Measurements from ENCODE around the gene CYP2U1.
"Not testable (repeated sequence)": the region's sequence is repeated elsewhere in the genome, so short reads cannot be mapped to it uniquely, and the experiment has no call there.

Gene CYP2U1

DNA sequence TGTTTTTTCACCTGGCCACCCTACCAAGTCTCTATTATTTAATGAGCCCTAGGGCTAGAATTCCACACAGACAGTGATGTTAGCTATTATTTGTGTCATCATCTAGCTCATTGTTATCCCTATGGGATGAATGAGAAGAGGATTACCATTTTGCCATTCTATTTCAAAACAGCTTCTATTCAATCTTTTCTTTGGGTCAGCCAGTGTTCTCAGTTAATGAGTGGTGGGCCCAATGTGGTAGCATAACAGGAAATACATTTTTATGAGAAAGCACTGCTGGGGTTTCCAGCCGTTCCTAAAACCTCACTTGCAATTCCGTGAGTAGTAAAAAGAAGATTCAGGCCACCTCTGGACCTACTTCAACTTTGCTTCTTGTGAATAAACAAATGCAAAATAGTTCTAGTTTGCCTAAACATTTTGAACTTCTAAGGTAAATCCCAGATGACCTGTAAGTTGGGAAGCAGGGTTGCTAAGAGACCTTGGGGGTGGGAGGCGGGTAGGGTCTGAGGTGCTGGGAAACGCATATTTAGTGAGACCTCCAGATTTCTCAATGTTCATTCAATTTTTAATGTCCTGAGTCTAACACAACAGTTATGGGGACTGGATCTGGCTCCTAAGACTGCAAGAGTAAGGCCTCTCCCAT is 24.8 kb upstream of the CYP2U1 start:
- TF ChIP-seq, protein P1, sequence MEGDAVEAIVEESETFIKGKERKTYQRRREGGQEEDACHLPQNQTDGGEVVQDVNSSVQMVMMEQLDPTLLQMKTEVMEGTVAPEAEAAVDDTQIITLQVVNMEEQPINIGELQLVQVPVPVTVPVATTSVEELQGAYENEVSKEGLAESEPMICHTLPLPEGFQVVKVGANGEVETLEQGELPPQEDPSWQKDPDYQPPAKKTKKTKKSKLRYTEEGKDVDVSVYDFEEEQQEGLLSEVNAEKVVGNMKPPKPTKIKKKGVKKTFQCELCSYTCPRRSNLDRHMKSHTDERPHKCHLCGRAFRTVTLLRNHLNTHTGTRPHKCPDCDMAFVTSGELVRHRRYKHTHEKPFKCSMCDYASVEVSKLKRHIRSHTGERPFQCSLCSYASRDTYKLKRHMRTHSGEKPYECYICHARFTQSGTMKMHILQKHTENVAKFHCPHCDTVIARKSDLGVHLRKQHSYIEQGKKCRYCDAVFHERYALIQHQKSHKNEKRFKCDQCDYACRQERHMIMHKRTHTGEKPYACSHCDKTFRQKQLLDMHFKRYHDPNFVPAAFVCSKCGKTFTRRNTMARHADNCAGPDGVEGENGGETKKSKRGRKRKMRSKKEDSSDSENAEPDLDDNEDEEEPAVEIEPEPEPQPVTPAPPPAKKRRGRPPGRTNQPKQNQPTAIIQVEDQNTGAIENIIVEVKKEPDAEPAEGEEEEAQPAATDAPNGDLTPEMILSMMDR (conservative IDR thresholded peaks at IDR 0.05) = no peak
- no peak overlapping the region for H3K27ac ChIP-seq

DNA sequence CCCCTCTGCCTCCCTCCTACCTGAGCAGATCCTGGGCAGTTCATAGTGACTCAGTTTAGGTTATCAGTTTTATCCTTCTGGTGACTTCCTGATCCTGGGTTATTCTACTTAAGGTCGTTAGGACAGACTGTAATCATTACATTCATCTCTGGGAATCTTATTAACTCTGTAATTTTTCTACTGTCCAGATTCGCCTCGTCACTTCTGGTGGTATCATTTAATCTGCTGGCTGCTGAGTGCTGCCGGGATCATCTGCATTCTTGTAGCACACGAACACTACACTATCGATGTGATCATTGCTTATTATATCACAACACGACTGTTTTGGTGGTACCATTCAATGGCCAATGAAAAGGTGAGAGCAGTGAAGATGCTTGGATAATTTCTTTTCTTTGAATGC is 23.0 kb upstream of the CYP2U1 start:
- TF ChIP-seq, protein P1 (conservative IDR thresholded peaks at IDR 0.05) = no peak
- no peak overlapping the region for H3K27ac ChIP-seq

DNA sequence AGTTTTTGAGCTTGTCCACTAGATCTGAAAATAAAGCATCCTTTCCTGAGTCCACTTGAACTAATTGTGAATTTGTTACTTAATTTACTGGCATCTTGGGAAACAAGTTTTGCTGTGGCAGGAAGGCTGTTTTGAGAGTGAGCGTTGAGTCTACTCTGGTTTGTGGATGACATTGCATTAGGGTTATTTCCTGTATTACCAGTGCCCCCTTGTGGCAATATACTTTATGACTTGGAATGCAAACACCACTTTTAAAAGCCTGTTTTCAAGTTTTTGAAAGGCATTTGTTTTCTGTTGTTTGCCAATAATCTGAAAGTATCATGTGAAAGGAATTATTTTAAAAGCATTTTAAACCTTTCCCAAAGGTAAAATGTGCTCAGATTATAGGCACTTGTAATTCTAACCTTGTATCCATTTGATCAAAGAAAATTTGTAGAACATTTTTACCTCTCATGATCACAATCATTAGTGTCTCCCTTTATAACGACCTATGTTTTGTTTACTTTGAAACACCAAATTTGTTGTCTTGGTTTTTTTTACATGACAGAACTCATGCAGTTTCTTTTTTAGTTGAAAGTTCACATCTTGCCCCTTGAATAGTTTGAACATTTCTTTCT is 18.0 kb upstream of the CYP2U1 start:
- no peak overlapping the region; the same call in 1 of the 2 replicates for H3K27ac ChIP-seq
- TF ChIP-seq, protein P1 (conservative IDR thresholded peaks at IDR 0.05) = peak; percentile 83

DNA sequence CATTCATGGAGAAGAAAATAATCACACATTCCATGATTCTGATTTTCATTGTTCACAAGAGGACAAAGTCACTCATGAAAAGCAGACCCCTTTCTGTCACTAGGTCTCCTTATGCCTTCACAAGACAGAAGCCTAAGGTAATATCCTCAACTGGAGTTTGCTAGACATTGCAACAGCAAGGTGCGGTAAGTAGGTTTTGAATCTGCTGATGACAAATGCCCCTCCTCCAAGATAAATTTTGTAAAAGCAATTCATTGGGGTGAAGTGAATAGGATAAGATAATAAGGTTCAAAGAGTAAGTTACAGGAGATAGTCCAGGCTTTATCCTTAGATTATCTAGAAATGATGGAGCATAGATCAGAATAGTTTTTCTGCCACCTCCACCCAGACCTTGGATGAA is 16.1 kb upstream of the CYP2U1 start:
- no peak overlapping the region for H3K27ac ChIP-seq
- TF ChIP-seq, protein P1 (conservative IDR thresholded peaks at IDR 0.05) = no peak

DNA sequence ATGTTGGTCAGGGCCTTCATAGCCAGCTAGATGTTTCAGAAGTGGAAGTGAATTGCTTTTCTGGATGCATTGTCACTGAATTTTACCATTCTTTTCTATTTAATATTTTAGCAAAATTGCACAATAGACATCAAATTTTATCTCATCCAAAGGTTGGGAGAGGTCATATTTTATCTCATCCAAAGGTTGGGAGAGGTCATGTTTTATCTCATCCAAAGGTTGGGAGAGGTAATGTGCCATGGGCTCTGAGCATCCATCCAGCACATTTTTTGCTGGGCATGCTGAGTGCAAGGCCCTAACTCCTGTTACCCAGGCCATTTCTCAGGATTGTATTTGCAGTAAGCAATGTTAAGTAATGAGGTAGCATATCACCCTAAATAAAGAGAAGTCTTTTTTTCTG is 14.7 kb upstream of the CYP2U1 start:
- H3K27ac ChIP-seq = no peak overlapping the region
- TF ChIP-seq, protein P1 (conservative IDR thresholded peaks at IDR 0.05) = no peak

DNA sequence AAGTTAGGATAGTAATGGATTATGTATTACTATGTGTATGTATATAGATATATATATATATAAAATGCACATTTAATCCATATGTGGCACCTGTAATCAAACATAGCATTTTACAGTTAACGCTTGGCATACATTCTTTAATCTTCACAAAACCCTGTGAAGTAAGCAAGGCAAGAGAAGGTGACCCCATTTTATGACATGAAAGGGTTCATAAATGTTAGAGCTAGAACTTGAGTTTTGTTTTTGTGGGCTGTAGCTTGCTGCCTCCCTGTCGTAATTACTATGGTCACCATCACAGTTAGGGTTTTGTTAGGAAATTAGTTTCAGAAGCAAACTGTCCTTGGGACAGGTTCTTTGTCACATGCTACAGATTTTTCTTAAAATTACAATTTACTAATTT is 13.8 kb upstream of the CYP2U1 start:
- no peak overlapping the region for H3K27ac ChIP-seq
- TF ChIP-seq, protein P1 (conservative IDR thresholded peaks at IDR 0.05) = no peak

DNA sequence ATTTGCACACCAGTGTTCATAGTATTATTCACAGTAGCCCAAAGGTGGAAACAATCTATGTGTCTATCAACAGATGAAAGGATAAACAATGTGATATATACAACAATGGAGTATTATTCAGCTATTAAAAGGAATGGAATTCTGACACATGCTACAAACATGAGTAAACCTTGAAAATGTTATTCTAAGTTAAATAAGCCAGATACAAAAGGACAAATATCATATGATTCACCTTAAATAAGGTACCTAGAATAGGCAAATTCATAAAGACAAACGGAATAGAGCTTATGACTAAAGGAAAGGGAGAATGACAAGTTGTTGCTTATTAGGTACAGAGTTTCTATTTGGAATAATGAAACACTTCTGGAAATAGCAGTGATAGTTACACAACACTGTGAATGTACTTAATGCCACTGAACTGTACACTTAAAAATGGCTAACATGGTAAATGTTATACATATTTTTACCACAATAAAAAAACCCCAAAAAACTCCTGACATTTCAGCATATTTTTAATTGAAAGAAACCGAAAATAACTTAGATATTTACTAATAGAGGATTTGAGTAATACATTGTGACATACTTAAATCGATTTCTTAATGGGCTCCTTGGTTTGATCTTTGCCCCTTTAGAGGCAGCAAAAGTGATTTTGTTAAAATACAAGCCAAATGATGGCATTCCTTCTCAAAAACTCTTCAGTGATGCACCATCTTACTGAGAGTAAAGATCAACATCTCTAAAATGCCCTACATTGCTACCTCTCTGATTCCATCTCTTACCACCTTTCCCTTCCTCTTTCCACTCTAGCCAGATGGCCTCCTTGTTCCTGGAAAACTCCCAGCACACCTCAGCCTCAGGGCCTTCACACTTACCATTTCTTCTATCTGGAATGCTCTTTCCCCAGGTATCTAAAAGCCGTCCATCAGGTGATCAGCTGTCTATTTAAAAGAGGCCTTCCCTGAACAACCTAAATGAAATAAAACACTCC is 8.6 kb upstream of the CYP2U1 start:
- TF ChIP-seq, protein P1 (conservative IDR thresholded peaks at IDR 0.05) = no peak

DNA sequence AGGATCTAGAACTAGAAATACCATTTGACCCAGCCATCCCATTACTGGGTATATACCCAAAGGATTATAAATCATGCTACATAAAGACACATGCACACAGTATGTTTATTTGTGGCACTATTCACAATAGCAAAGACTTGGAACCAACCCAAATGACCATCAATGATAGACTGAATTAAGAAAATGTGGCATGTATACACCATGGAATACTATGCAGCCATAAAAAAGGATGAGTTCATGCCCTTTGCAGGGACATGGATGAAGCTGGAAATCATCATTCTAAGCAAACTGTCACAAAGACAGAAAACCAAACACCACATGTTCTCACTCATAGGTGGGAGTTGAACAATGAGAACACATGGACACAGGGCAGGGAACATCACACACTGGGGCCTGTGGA is 5.6 kb upstream of the CYP2U1 start:
- H3K27ac ChIP-seq = not testable (repeated sequence)

More for the DNA sequence above, 8.6 kb upstream of the CYP2U1 start:
- H3K27ac ChIP-seq = no peak overlapping the region

DNA sequence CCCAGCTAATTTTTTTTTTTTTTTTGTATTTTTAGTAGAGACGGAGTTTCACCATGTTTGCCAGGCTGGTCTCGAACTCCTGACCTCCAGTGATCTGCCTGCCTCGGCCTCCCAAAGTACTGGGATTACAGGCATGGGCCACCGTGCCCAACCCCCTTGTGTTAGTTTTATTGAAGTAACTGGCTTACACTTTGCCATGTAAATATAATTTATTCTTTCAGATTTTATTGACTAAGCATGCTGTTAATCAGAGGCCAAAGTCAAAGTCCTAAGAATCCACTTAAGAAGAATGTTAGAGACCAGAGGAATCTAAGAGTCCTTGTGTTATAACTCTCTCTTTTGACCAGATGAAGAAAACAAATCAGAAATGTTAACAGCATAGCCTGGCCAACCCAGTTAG is 4.5 kb upstream of the CYP2U1 start:
- H3K27ac ChIP-seq = not testable (repeated sequence)

Measured in VCaP (cell line).